Right renal pelvis (tissue), 4 donors: ENCODE measurements around the gene MYO16. TPM values are rescaled to one million over a fixed set of nuclear protein-coding genes. Genes with fewer than 3 reads are reported as not detected.
"Not testable (repeated sequence)": the region's sequence is repeated elsewhere in the genome, so short reads cannot be mapped to it uniquely, and the experiment has no call there.

Experiments
- DNase-seq, 4 donors: peaks; one replicate each; pipeline ENCODE4 v3.0.0-alpha.2; 2013; ENCODE audit warnings: low read depth in 4 of 4, low spot score in 3 of 4, missing footprints in 1 of 4
- polyA plus RNA-seq, 4 donors: library from polyadenylated mRNA; unstranded; fragments of 120-200 nt; gene quantifications; one replicate each; pipeline ENCODE4 v1.2.1, GENCODE V29; 2013; ENCODE audit not compliant: insufficient read length in 4 of 4

MYO16 gene
- polyA plus RNA-seq, 4 donors: 0.40 to 0.77 (median 0.53) TPM

DNA sequence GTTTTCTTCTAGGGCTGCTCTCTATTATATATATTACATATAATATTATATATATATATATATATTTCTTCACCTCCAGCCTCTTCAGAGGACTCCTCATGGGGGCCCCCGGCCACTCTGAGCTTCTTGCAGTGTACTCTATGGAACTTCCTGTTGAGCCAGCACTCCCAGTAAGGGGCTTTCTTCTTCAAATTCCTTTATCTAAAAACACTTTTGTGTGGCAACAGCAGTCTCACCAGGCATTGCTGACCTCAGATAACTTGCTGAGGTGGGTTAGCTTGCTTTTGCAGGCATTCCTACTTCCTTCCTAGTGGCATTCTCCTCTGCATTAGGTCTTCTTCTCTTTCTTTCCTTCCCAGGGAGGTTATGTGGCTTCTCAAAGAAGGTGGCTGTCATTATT is 381.5 kb downstream of the MYO16 start:
- no peak for DNase-seq

DNA sequence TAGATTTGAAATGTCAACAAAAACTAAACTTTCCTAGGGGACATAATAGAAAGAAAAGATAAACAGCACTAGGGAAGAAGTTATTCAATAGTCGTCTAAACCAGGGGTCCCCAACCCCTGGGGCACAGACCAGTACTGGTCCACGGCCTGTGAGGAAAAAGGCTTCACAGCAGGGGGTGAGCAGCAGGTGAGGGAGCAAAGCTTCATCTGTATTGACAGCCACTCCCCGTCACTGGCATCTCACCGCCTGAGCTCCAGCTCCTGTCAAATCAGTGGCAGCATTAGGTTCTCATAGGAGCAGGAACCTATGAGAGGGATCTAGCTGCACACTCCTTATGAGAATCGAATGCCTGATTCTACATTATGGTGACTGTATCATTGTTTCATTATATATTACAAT is 382.7 kb downstream of the MYO16 start:
- DNase-seq: no peak

DNA sequence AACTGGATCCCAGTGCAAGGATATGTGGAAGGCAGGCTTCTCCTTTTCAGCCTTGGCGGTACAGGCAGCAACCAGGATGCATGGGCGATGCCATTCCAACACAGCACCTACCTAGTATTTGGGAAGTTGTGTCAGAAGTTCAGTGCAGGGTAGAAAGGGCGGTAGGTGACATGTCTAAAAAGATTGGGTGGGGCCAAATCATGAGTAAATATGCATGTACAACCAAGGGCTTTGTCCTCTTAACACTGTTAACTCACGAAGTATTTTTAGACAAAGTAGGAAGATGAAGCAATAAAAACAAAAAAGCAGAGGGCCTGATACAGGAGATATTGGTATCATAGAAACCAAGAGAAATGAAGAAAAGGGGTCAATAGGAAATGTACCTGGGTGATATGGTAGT is 392.1 kb downstream of the MYO16 start:
- DNase-seq: no peak

DNA sequence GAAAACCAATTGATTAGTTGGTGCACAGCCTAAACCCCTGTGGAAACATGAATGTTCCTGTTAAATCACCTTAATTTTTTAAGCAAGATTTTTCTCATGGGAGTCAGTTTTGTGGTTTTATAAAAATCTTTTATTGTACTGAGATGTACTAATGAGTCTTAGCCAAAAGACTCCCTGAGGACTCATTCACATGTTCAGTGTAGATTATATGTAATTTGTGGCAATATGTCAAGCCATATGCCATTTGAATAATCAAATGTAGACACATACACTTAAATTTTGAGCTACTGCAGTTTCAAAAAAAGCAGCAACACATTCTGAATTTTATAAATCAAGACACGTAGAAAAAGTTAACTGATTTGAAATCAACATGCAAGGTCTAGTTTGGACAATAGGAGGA is 395.2 kb downstream of the MYO16 start:
- no peak for DNase-seq

DNA sequence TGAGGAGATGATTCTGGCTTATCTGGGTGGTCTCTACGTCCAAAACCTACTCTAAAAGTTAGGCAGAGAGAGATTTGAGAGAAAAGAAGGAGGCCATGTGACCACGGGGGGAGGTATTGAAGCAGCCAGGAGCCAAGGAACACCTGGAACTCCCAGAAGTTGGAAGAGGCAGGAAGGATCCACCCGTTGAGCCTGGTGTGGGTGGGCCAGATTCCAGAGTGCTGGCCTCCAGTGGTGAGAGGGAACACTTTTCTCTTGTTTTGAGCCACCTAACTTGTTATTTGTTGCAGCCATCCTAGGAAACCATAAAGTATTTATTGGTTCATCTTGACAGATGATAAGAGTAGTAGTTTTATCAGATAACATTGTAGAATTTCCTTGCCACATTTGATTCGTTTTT is 396.9 kb downstream of the MYO16 start:
- no peak for DNase-seq

DNA sequence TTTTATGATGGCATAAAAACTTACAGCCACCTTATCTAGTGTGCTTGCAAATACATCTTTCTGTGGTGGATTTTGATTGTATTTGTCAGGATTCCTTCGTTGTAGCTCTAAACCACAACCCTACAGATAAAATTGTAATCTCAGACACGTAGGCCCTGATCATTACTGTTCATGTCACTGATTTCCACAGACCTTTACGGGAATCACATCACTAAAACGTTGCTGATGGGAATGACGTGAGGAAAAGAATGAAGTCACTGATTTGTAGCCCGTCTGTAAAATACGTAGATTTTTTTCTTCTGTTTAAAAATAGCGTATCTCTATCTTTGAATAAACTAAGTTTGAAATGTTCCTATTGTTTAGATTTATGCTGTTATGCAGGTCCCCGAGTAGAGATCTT is 399.2 kb downstream of the MYO16 start:
- DNase-seq: no peak

DNA sequence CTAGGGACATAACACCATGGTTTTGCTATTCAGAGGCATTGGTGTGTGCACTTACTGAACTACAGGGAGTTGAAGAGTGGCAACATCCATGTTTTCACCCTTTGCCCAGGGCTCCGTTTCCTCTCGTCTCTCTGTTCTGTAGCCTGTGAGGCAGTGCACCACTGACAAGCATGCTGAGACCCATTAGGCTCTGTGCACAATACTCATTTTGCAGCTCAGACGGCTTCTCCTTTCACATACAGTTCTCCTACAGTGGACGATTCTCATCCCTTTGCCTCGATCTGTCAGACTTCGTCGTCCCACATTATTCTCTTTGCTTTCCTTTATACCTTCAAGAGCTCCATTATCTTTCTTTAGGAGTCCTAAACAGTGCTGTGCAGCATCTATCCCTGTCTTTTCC is 403.7 kb downstream of the MYO16 start:
- DNase-seq: no peak

DNA sequence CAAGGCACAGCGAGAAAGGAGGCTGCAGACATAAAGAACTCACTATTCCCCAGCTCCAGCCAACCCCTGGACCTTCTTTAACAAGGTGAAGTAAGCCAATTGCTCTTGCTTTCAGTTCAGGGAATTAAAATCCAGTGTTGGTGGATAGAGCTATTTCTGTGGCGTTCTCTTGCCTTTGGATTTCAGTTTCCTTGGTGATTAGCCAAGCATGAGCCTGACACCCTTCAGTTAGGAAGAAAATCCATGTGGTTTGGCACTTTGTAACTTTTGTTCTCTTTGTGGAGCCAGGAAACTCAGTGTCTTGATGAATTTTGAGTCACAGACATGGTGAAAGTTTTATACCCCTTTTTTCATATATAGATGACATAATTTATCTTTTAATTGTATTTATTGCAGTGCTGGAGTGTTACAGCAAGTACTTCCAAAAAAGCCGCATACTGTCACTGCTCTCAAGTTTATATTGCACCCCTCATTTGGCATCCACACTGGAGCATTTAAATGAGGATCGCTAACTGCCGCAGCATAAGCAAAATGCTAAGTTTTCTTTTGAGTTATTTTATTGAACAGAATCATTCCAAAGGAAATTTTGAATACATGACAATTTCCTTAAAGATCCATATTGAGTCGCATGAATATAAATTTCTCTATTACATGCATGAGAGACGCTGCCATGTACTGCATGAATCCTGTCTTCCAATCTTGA is 406.8 kb downstream of the MYO16 start:
- DNase-seq: no peak

DNA sequence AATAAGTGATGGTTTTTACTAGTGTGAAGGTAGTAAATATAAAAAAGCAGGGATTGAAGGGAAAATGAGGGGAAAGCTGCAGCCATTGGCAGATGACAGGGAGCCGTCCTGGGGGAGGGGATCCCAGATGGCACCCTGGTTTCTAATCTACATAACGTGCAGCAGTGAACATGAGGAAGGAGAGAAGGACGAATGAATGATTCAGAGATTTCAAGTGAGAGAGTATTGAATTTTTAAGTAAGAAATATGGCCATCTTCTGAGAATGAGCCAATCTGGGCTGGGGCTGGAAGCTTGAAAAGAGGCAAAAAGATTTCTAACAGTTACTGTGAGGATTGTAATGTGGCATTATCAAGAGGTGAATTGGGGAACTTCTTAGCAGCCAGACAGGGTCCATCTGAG is 414.2 kb downstream of the MYO16 start:
- no peak for DNase-seq

DNA sequence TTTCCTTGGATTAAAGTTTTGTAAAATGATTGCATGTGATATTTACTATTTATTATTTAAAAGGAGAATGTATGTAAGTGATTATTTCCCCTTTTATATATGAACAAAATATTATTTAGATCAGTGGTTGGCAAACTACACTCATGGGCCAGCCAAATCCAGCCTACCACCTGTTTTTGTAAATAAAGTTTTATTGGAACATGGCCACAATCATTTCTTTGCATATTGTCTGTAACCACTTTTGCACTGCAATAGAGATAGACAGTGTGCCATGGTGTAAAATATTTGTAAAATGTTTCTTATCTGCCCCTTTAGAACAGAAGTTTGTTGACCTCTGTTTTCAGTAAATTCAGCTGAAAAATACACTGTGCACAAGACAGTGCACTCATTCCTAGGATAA is 426.4 kb downstream of the MYO16 start:
- DNase-seq: no peak

DNA sequence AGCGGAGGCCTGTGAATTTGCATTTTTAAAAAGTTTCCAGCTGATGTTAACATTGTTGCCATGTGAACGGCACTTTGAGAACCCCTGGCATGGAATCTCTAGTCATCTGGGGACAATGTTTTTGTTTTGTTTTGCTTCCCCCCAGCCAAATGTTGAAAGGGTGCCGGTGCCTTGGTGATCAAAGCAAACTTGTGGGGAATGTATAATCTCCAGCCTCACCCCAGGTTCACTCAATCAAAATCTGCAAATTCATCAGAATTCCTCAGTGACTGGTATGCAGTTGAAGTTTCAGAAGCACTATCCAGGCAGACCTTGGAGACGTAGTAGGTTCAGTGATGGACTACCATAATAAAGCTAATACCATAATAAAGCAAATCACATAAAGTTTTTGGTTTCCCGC is 428.7 kb downstream of the MYO16 start:
- no peak for DNase-seq

DNA sequence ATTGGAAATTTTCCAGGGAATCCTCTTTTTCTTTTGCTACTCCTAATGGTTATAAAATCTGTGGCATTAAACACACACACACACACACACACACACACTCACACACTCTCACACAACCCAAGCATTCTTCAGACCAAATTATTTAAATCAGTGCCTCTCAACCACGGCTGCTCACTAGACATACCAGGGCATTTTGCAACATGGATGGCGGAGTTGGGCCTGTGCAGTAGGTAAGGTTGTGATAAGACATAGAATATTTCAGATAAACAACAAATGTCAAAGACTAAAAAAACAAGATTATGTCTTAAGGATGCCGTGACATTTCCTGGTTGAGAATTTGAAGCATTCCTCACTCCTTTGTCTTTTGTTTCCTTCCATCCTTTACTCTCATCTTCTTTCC is 443.1 kb downstream of the MYO16 start:
- DNase-seq: no peak

DNA sequence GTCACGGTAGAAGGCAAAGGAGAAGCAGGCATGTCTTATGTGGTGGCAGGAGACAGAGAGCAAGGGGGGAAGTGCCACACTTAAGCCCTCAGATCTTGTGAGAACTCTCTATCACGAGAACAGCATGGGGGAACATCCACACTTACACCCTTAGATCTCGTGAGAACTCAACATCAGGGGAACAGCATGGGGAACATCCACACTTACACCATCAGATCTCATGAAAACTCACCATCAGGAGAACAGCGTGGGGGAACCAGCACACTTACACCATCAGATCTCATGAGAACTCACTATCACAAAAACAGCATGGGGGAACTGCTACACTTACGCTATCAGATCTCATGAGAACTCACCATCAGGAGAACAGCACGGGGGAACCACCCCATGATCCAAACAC is 445.0 kb downstream of the MYO16 start:
- no peak for DNase-seq

DNA sequence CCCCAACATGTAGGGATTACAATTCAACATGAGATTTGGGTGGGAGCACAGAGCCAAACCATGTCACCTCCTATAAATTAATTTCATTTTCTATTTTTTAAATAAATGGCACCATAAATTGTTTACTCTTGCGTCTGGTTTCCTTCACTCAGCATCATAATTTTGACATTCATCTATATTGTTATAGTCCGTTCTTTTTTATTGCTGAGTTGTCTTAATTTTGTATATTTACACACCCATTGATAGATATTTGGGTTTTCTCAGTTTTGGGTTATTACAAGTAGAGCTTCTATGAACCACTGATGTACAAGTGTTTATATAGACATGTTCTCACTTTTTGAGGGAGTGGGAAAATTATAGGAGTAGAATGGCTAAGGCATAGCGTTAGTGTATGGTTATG is 445.4 kb downstream of the MYO16 start:
- no peak for DNase-seq

DNA sequence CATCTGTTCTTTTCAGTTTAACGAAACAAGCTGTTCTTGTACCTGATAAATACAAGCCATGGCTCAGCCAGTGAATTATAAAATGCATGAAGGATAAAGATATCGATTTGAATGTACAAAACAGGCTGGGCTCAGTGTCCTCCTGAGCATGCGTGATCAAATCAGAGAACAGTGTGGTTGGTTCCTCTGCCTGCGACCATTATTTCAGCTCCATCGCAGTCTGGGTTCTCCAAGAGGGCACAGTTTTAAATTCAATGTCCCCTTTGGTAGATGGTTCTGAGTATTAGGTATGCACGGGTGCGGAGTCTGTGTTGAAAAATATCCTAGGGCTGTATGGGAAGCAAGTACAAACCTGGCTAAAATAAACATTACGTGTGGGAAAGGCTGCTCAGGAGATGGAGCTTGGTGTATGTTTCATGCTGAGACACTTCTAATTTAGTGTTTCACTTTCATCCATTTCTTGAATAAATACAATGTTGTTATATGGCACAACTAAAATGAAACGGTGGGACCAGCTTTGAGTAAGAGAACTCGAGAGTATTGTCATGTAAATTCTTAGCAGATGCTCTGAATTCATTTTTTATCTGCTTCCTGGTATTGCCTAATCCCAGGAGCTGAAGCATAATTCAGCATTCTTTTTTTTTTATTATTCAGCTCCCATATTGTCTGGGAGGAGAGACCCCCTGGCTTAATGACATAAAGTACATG is 458.7 kb downstream of the MYO16 start:
- DNase-seq: no peak

DNA sequence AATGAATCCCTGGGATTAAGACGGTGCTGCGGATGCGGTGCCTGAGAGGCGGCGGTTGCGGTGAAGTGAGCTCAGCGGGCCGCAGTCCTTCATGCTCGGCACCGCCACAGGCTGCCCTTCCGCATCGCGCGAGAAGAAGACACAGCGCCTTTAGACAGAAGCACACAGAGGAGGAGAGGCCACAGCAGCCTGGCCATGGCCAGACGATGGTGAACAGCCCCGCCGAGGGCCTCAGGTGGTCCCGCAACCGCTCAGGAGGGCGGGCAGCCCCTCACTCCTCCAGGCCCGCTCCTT is 459.2 kb downstream of the MYO16 start:
- no peak for DNase-seq

DNA sequence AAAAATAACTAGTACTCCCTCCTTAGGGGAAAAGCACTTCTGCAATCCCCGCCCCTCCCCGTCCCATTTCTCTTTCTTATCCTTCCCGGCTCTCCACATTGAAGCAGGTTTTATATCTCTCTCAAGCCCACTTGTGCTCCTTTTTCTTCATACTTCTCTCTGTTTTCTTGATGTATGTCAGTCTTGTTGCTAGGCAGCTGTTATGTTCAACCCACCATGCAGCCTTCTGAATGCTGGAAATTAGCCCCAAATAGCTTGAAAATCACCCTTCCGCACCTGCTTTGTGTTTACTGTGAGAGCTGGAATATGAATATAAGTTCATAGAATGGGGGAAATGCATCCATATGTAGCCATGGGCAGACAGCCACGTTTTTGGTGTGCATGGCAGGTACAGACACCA is 461.4 kb downstream of the MYO16 start:
- DNase-seq: no peak

DNA sequence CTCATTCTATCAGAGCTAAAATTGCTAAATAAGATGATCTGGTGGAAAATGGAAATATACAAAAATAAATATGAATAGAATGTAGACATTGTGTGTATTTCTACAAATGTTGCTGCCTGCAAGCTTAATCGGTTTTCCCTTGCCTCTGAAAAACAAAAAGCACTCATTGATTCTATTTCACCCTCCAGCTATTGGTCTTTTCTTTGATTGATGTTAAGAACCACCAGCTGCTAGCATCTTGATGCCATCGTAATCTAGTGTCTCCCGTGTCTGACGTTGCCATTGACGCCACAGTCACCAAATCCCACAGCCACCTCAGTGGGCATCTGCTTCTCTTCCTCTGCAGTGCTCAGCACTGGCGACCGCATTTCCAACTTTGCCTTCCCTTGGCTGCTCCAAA is 461.8 kb downstream of the MYO16 start:
- no peak for DNase-seq

DNA sequence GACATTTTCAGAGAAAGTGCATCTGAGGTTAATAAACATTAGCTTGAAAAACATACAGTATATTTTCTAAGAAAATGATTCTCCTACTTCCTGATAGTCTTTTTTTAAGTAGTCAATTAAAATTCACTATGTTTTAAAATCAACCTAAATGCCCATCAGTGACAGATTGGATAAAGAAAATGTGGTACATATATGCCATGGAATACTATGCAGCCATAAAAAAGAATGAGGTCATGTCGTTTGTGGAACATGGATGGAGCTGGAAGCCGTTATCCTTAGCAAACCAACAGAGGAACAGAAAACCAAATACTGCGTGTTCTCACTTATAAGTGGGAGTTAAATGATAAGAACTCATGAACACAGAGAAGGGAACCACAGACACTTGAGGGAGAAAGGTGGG is 462.8 kb downstream of the MYO16 start:
- DNase-seq: not testable (repeated sequence)

DNA sequence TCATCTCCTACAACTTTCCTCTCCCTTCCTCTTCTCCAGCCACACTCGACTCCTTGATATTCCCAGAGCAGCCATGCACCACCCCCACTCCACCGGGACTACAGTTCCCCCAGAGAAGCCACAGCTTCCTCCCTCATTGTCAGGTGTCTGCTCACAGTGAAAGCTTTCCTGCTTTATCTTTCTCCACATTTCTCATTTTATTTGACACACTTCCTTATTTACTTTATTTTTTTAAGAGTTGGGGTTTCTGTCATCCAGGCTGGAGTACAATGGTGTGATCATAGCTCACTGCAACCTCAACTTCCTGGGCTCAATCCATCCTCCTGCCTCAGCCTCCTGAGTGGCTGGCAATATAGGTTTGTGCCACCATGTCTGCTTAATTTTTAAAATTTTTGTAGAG is 464.6 kb downstream of the MYO16 start:
- DNase-seq: no peak

DNA sequence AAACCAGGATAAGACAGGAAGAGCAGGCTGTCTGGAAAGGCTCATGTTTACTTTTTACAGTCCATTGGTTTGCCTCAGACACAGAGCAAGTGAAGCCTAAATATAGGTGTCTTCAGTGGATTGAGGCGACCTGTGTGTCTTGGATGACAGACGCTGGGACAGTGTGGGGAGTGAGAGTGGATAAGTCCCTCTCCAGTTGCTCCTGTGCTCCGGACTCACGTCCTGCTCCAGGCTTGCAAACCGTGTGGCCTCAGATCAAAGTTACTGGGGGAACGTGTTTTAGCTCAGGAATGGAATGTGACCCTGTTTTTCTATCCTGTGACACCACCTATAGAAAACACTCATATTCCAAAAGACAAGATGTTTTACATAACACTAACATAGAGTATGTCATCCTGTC is 465.7 kb downstream of the MYO16 start:
- no peak for DNase-seq

DNA sequence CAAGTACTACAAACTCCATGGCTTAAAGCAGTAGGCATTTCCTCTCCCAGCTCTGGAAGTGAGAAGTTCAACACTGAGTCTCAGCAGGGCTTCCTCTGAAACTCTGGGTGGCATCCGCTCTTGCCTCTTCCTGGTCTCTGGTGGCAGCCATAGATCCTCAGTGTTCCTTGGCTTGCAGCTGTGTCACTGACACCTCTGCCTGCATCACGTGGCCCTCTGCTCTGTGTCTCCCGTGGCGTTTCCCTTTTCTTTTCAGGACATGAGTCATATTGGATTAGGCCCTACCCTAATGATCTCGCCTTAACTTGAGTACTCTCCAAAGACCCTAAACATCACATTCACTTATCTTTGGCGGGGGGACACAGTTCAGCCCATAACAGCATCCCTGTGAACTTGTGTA is 466.7 kb downstream of the MYO16 start:
- no peak for DNase-seq
